Bladder microvascular endothelial cell (primary cell): ENCODE results near the gene DPH5. TPM values are rescaled to one million over a fixed set of nuclear protein-coding genes. Genes with fewer than 3 reads are reported as not detected.

Source experiments
- total RNA-seq: library from RNA; depleted of rRNA; stranded (reverse); fragments of >200 nt; gene quantifications from 2 replicates; pipeline ENCODE4 v1.2.3, GENCODE V29; 2014

Gene DPH5
- total RNA-seq, result 11.2 and 16.0 TPM in 2 replicates

GRCh38 chr1:101025657-101026429 is at the start of gene DPH5:
DPH5 (minus strand) TSS chr1:101025784; CDS start chr1:101025443, 341 bp downstream.

Other genes with a start within 250 kb of the DPH5 start
- 8.9 and 15.2 TPM in 2 replicates for gene EXTL2, start 130.9 kb downstream of the DPH5 start, total RNA-seq
- gene SLC30A7, start 129.7 kb downstream of the DPH5 start, total RNA-seq, result 14.1 and 39.1 TPM in 2 replicates
- 169 and 257 TPM in 2 replicates for gene S1PR1, start 211.2 kb upstream of the DPH5 start, total RNA-seq